ENCODE results near the gene PTPRN2.

The PTPRN2 gene

GRCh38 chr7:157721468-157722136 is 866.0 kb downstream of the PTPRN2 start:
- H3K79me2 ChIP-seq = no peaks in the 10 kb centered on the region
- no peak overlapping the region for H3K4me3 ChIP-seq (ENCODE audit: low read depth, low read length)
- no peak for TF ChIP-seq CTCF (IDR thresholded peaks at IDR 0.05)

GRCh38 chr7:157719705-157720655 is 867.6 kb downstream of the PTPRN2 start:
- Histone ChIP-seq H3K36me3 (ENCODE audit: control insufficient read depth, insufficient read depth, low read length) (no peaks in the 10 kb centered on the region), H2AFZ (no peak overlapping the region), H3K27me3 (ENCODE audit: control insufficient read depth, insufficient read depth, low read length) (no peaks in the 10 kb centered on the region)

More at GRCh38 chr7:157721468-157722136, 866.0 kb downstream of the PTPRN2 start:
- no peaks in the 10 kb centered on the region for H3K36me3 ChIP-seq (ENCODE audit: control insufficient read depth, insufficient read depth, low read length)
- H3K4me2 ChIP-seq (ENCODE audit: low read length) = no peak overlapping the region
- no peak overlapping the region for H3K9ac ChIP-seq
- no peaks in the 10 kb centered on the region for H3K9me3 ChIP-seq (ENCODE audit: control insufficient read depth, low read length)
- no peaks in the 10 kb centered on the region for H3K27me3 ChIP-seq (ENCODE audit: control insufficient read depth, insufficient read depth, low read length)
- no peak overlapping the region for H2AFZ ChIP-seq
- no peak overlapping the region for H3K27ac ChIP-seq
- H3K4me1 ChIP-seq = no peaks in the 10 kb centered on the region

GRCh38 chr7:157719008-157719682 is 868.5 kb downstream of the PTPRN2 start:
- Histone ChIP-seq H3K9ac (no peak overlapping the region), H3K4me3 (ENCODE audit: low read depth, low read length) (no peak overlapping the region), H3K27me3 (ENCODE audit: control insufficient read depth, insufficient read depth, low read length) (no peaks in the 10 kb centered on the region), H3K79me2 (no peaks in the 10 kb centered on the region), H2AFZ (no peak overlapping the region), H3K27ac (no peak overlapping the region), H3K9me3 (ENCODE audit: control insufficient read depth, low read length) (no peaks in the 10 kb centered on the region), H3K36me3 (ENCODE audit: control insufficient read depth, insufficient read depth, low read length) (no peaks in the 10 kb centered on the region), H3K4me1 (no peaks in the 10 kb centered on the region), H3K4me2 (ENCODE audit: low read length) (no peak overlapping the region)
- TF ChIP-seq CTCF (IDR thresholded peaks at IDR 0.05) = no peak

More at GRCh38 chr7:157719705-157720655, 867.6 kb downstream of the PTPRN2 start:
- TF ChIP-seq CTCF (IDR thresholded peaks at IDR 0.05) = no peak
- no peaks in the 10 kb centered on the region for H3K4me1 ChIP-seq
- no peaks in the 10 kb centered on the region for H3K79me2 ChIP-seq
- no peak overlapping the region for H3K27ac ChIP-seq
- H3K4me3 ChIP-seq (ENCODE audit: low read depth, low read length) = no peak overlapping the region
- H3K9ac ChIP-seq = no peak overlapping the region
- H3K9me3 ChIP-seq (ENCODE audit: control insufficient read depth, low read length) = no peaks in the 10 kb centered on the region
- no peak overlapping the region for H3K4me2 ChIP-seq (ENCODE audit: low read length)

- H3K27ac ChIP-seq = no peak overlapping the region
- H3K4me2 ChIP-seq (ENCODE audit: low read length) = no peak overlapping the region
- H3K36me3 ChIP-seq (ENCODE audit: control insufficient read depth, insufficient read depth, low read length) = no peaks in the 10 kb centered on the region
- no peak overlapping the region for H3K4me3 ChIP-seq (ENCODE audit: low read depth, low read length)
- no peaks in the 10 kb centered on the region for H3K9me3 ChIP-seq (ENCODE audit: control insufficient read depth, low read length)
- no peaks in the 10 kb centered on the region for H3K27me3 ChIP-seq (ENCODE audit: control insufficient read depth, insufficient read depth, low read length)
- H2AFZ ChIP-seq = no peak overlapping the region
- TF ChIP-seq CTCF (IDR thresholded peaks at IDR 0.05) = no peak
- no peaks in the 10 kb centered on the region for H3K79me2 ChIP-seq
- no peaks in the 10 kb centered on the region for H3K4me1 ChIP-seq
- H3K9ac ChIP-seq = no peak overlapping the region
Measured at GRCh38 chr7:157718303-157719007, 869.2 kb downstream of the PTPRN2 start.

All from parathyroid adenoma (tissue), 2 donors.